Measurements from ENCODE around the gene SFXN1.
A peak's percentile ranks its signal among the peaks of the same experiment; 100 is the strongest.

SFXN1 gene

GRCh38 chr5:175544108-175544511, 65.8 kb downstream of the SFXN1 start:
- no peak for DNase-seq

GRCh38 chr5:175544586-175544985, 66.2 kb downstream of the SFXN1 start:
- DNase-seq, result no peak

GRCh38 chr5:175547842-175548241, 69.5 kb downstream of the SFXN1 start:
- DNase-seq, result no peak

GRCh38 chr5:175548626-175549311, 70.4 kb downstream of the SFXN1 start:
- no peak for DNase-seq

- no peak for DNase-seq
Observed at GRCh38 chr5:175550055-175550805, 71.9 kb downstream of the SFXN1 start.

- no peak for DNase-seq
Observed at GRCh38 chr5:175551266-175551665, 72.9 kb downstream of the SFXN1 start.

- DNase-seq, result no peak
Observed at GRCh38 chr5:175554296-175554695, 75.9 kb downstream of the SFXN1 start.

GRCh38 chr5:175555168-175555785, 76.9 kb downstream of the SFXN1 start:
- DNase-seq, result no peak

GRCh38 chr5:175556794-175557193, 78.4 kb downstream of the SFXN1 start:
- DNase-seq, result no peak

GRCh38 chr5:175557778-175558177, 79.4 kb downstream of the SFXN1 start:
- DNase-seq, result no peak

GRCh38 chr5:175558801-175559480, 80.6 kb downstream of the SFXN1 start:
- no peak for DNase-seq

- DNase-seq, result no peak
Observed at GRCh38 chr5:175560011-175560410, 81.7 kb downstream of the SFXN1 start.

GRCh38 chr5:175561085-175561484, 82.7 kb downstream of the SFXN1 start:
- no peak for DNase-seq

GRCh38 chr5:175564716-175565115, 86.4 kb downstream of the SFXN1 start:
- DNase-seq, result no peak

- DNase-seq, result no peak
Observed at GRCh38 chr5:175566697-175567096, 88.3 kb downstream of the SFXN1 start.

- DNase-seq, result no peak
Observed at GRCh38 chr5:175567954-175568353, 89.6 kb downstream of the SFXN1 start.

GRCh38 chr5:175569701-175570100, 91.3 kb downstream of the SFXN1 start:
- no peak for DNase-seq

- DNase-seq, result peak; percentile 15
Observed at GRCh38 chr5:175572886-175573285, 94.5 kb downstream of the SFXN1 start.

GRCh38 chr5:175573493-175574269, 95.3 kb downstream of the SFXN1 start:
- DNase-seq, result no peak

- DNase-seq, result no peak
Observed at GRCh38 chr5:175575301-175575700, 96.9 kb downstream of the SFXN1 start.

- DNase-seq, result no peak
Observed at GRCh38 chr5:175576096-175576495, 97.7 kb downstream of the SFXN1 start.

- DNase-seq, result no peak
Observed at GRCh38 chr5:175576591-175576990, 98.2 kb downstream of the SFXN1 start.
